ENCODE results near the gene GNG14. TPM values are rescaled to one million over a fixed set of nuclear protein-coding genes. Genes with fewer than 3 reads are reported as not detected.

The GNG14 gene
- total and polyA plus RNA-seq, 2 experiments from 2014 or later, result not detected

- TF ChIP-seq EZH2phosphoT487 (IDR thresholded peaks at IDR 0.05; ENCODE audit: unreplicated experiment) (no peak), ETS1 (IDR thresholded peaks at IDR 0.05) (no peak), ZNF114 (CRISPR knock-in tag; IDR thresholded peaks at IDR 0.05) (no peak), EZH2 (IDR thresholded peaks at IDR 0.05; ENCODE audit: low read depth, unreplicated experiment) (no peak), CREB1 (CRISPR knock-in tag; IDR thresholded peaks at IDR 0.05; ENCODE audit: low read depth) (no peak), POLR2AphosphoS5 (IDR thresholded peaks at IDR 0.05; ENCODE audit: low read depth) (no peak)
- no peaks in the 10 kb centered on the region for H4K20me1 ChIP-seq (replicated peaks; ENCODE audit: insufficient read depth)
- no peaks in the 10 kb centered on the region for H3K9me2 ChIP-seq (ENCODE audit: insufficient read depth)
- H3K79me2 ChIP-seq (replicated peaks; ENCODE audit: insufficient read depth), result no peaks in the 10 kb centered on the region
- Mint-ChIP-seq H3K27me3 (ENCODE audit: insufficient read depth, low read depth, poor library complexity) (peaks cover 17% of the 10 kb centered on the region), H3K4me1 (peaks cover 2% of the 10 kb centered on the region; the same call in 2 of the 3 replicates), H3K27ac (no peak overlapping the region), H3K9me3 (peaks cover 8% of the 10 kb centered on the region), H3K36me3 (ENCODE audit: low read depth) (peaks cover 21% of the 10 kb centered on the region), H3K4me3 (no peak overlapping the region; the same call in 2 of the 3 replicates)
- H3F3A ChIP-seq (replicated peaks; ENCODE audit: low read depth), result 0 out of 2 replicates have a peak, but pooled peaks cover 7% of the 10 kb centered on the region
- no peak overlapping the region for H2AFZ ChIP-seq
- DNase-seq (ENCODE audit: low spot score) (no peak), ATAC-seq (no peak)
- 0 out of 2 replicates have a peak overlapping the region, but pooled peaks have one; percentile 53 for H3K4me3 ChIP-seq
- H3K27ac ChIP-seq (ENCODE audit: low read depth), result no peak overlapping the region
- H3K36me3 ChIP-seq (ENCODE audit: insufficient read depth), result no peaks in the 10 kb centered on the region
- H3K27me3 ChIP-seq (ENCODE audit: insufficient read depth), result no peaks in the 10 kb centered on the region
- no peaks in the 10 kb centered on the region for H3K4me1 ChIP-seq (ENCODE audit: insufficient read depth)
- peak overlapping the region; percentile 77; the same call in 1 of the 2 replicates for H3K4me2 ChIP-seq
Measured at GRCh38 chr19:12647047-12647446, 40.8 kb upstream of the GNG14 start.

- Histone ChIP-seq H3F3A (replicated peaks; ENCODE audit: low read depth) (0 out of 2 replicates have a peak, but pooled peaks cover 7% of the 10 kb centered on the region), H3K27me3 (ENCODE audit: insufficient read depth) (no peaks in the 10 kb centered on the region), H2AFZ (no peak overlapping the region), H4K20me1 (replicated peaks; ENCODE audit: insufficient read depth) (no peaks in the 10 kb centered on the region), H3K27ac (ENCODE audit: low read depth) (no peak overlapping the region), H3K4me2 (peak overlapping the region; percentile 77), H3K36me3 (ENCODE audit: insufficient read depth) (no peaks in the 10 kb centered on the region), H3K79me2 (replicated peaks; ENCODE audit: insufficient read depth) (no peaks in the 10 kb centered on the region), H3K4me1 (ENCODE audit: insufficient read depth) (no peaks in the 10 kb centered on the region), H3K4me3 (peak overlapping the region; percentile 53), H3K9me2 (ENCODE audit: insufficient read depth) (no peaks in the 10 kb centered on the region)
- Mint-ChIP-seq H3K27ac (no peak overlapping the region), H3K4me1 (peaks cover 2% of the 10 kb centered on the region; the same call in 2 of the 3 replicates), H3K36me3 (ENCODE audit: low read depth) (peaks cover 21% of the 10 kb centered on the region), H3K4me3 (no peak overlapping the region; the same call in 2 of the 3 replicates), H3K27me3 (ENCODE audit: insufficient read depth, low read depth, poor library complexity) (peaks cover 17% of the 10 kb centered on the region), H3K9me3 (peaks cover 8% of the 10 kb centered on the region)
- TF ChIP-seq CTCF (conservative IDR thresholded peaks at IDR 0.05; ENCODE audit: low read depth in 2 of 2), result 0 out of 4 replicates have a peak, but pooled peaks of 1 of the 2 experiments have one; percentile 4
- TF ChIP-seq, protein P1, sequence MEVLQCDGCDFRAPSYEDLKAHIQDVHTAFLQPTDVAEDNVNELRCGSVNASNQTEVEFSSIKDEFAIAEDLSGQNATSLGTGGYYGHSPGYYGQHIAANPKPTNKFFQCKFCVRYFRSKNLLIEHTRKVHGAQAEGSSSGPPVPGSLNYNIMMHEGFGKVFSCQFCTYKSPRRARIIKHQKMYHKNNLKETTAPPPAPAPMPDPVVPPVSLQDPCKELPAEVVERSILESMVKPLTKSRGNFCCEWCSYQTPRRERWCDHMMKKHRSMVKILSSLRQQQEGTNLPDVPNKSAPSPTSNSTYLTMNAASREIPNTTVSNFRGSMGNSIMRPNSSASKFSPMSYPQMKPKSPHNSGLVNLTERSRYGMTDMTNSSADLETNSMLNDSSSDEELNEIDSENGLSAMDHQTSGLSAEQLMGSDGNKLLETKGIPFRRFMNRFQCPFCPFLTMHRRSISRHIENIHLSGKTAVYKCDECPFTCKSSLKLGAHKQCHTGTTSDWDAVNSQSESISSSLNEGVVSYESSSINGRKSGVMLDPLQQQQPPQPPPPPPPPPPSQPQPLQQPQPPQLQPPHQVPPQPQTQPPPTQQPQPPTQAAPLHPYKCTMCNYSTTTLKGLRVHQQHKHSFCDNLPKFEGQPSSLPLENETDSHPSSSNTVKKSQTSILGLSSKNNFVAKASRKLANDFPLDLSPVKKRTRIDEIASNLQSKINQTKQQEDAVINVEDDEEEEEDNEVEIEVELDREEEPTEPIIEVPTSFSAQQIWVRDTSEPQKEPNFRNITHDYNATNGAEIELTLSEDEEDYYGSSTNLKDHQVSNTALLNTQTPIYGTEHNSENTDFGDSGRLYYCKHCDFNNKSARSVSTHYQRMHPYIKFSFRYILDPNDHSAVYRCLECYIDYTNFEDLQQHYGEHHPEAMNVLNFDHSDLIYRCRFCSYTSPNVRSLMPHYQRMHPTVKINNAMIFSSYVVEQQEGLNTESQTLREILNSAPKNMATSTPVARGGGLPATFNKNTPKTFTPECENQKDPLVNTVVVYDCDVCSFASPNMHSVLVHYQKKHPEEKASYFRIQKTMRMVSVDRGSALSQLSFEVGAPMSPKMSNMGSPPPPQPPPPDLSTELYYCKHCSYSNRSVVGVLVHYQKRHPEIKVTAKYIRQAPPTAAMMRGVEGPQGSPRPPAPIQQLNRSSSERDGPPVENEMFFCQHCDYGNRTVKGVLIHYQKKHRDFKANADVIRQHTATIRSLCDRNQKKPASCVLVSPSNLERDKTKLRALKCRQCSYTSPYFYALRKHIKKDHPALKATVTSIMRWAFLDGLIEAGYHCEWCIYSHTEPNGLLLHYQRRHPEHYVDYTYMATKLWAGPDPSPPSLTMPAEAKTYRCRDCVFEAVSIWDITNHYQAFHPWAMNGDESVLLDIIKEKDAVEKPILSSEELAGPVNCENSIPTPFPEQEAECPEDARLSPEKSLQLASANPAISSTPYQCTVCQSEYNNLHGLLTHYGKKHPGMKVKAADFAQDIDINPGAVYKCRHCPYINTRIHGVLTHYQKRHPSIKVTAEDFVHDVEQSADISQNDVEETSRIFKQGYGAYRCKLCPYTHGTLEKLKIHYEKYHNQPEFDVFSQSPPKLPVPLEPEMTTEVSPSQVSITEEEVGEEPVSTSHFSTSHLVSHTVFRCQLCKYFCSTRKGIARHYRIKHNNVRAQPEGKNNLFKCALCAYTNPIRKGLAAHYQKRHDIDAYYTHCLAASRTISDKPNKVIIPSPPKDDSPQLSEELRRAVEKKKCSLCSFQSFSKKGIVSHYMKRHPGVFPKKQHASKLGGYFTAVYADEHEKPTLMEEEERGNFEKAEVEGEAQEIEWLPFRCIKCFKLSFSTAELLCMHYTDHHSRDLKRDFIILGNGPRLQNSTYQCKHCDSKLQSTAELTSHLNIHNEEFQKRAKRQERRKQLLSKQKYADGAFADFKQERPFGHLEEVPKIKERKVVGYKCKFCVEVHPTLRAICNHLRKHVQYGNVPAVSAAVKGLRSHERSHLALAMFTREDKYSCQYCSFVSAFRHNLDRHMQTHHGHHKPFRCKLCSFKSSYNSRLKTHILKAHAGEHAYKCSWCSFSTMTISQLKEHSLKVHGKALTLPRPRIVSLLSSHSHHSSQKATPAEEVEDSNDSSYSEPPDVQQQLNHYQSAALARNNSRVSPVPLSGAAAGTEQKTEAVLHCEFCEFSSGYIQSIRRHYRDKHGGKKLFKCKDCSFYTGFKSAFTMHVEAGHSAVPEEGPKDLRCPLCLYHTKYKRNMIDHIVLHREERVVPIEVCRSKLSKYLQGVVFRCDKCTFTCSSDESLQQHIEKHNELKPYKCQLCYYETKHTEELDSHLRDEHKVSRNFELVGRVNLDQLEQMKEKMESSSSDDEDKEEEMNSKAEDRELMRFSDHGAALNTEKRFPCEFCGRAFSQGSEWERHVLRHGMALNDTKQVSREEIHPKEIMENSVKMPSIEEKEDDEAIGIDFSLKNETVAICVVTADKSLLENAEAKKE (CRISPR knock-in tag; IDR thresholded peaks at IDR 0.05), result no peak
- peak; percentile 37; the same call in 1 of the 2 replicates for TF ChIP-seq POLR2AphosphoS5 (IDR thresholded peaks at IDR 0.05; ENCODE audit: low read depth)
- DNase-seq (ENCODE audit: low spot score) (peak; percentile 88), ATAC-seq (peak; percentile 87)
Measured at GRCh38 chr19:12647490-12648071, 40.2 kb upstream of the GNG14 start.

Data from GM23338 (cell line).